ENCODE data around the gene PLPP3.

- TF ChIP-seq ZNF211 (tag by site-specific recombination; IDR thresholded peaks at IDR 0.05; ENCODE audit: low read depth), result no peak
- no peak for TF ChIP-seq ZNF350 (tag by site-specific recombination; IDR thresholded peaks at IDR 0.05)
- TF ChIP-seq ZNF704 (tag by site-specific recombination; IDR thresholded peaks at IDR 0.05), result no peak
- TF ChIP-seq KLF16 (tag by site-specific recombination; IDR thresholded peaks at IDR 0.05), result no peak
Measured at GRCh38 chr1:56525489-56526041, 53.8 kb downstream of the PLPP3 start.

Data from HEK293 (cell line).